Mesenchymal stem cell (in vitro differentiated cells and primary cell): ENCODE measurements around the gene OST4.
A peak's percentile ranks its signal among the peaks of the same experiment; 100 is the strongest.
"Not testable (repeated sequence)": the region's sequence is repeated elsewhere in the genome, so short reads cannot be mapped to it uniquely, and the experiment has no call there.

Experiments used
- DNase-seq: peaks from one replicate; pipeline ENCODE4 v3.0.0-alpha.2; 2013
- H2AFZ ChIP-seq: one replicate; pipeline ENCODE4 v1.6.1; 2013; ENCODE audit warnings: low read depth, mild to moderate bottlenecking, control low read depth, inconsistent platforms, low read length, moderate library complexity
- H2AK5ac ChIP-seq: 2 replicates; pipeline ENCODE4 v1.6.1; 2013; ENCODE audit warnings: low read length, moderate library complexity, mild to moderate bottlenecking, inconsistent platforms; ENCODE audit not compliant: severe bottlenecking
- H2BK120ac ChIP-seq: one replicate; pipeline ENCODE4 v1.6.1; 2013; ENCODE audit warnings: low read depth, mild to moderate bottlenecking, inconsistent platforms, low read length, moderate library complexity
- H2BK12ac ChIP-seq, 2 experiments: one replicate each; pipeline ENCODE4 v1.6.1; 2013; ENCODE audit warnings: inconsistent platforms in 2 of 2, low read length in 2 of 2, mild to moderate bottlenecking in 2 of 2, moderate library complexity in 2 of 2, control low read depth in 1 of 2
- H2BK15ac ChIP-seq: one replicate; pipeline ENCODE4 v1.6.1; 2013; ENCODE audit warnings: mild to moderate bottlenecking, low read depth, inconsistent platforms; ENCODE audit not compliant: poor library complexity, severe bottlenecking
- H2BK5ac ChIP-seq: 2 replicates; pipeline ENCODE4 v1.6.1; 2013; ENCODE audit warnings: low read depth, mild to moderate bottlenecking, low read length, control low read depth, inconsistent platforms; ENCODE audit not compliant: poor library complexity, severe bottlenecking
- H3K14ac ChIP-seq, 2 experiments: one replicate each; pipeline ENCODE4 v1.6.1; 2013; ENCODE audit warnings: inconsistent platforms in 2 of 2, low read length in 2 of 2, control low read depth in 1 of 2, mild to moderate bottlenecking in 1 of 2, moderate library complexity in 1 of 2
- H3K18ac ChIP-seq, 2 experiments: one replicate each; pipeline ENCODE4 v1.6.1; 2013; ENCODE audit warnings: inconsistent platforms in 2 of 2, low read length in 2 of 2, control low read depth in 1 of 2, low read depth in 1 of 2, mild to moderate bottlenecking in 1 of 2
- H3K23ac ChIP-seq, 2 experiments: one replicate each; pipeline ENCODE4 v1.6.1; 2013; ENCODE audit warnings: inconsistent platforms in 2 of 2, low read length in 2 of 2, mild to moderate bottlenecking in 2 of 2, moderate library complexity in 2 of 2, control low read depth in 1 of 2
- H3K27ac ChIP-seq: 2 replicates; pipeline ENCODE4 v1.5.1; 2013; ENCODE audit warnings: mild to moderate bottlenecking, moderate library complexity, low read length, control low read depth, inconsistent platforms; ENCODE audit not compliant: poor library complexity, severe bottlenecking
- H3K27me3 ChIP-seq, 2 experiments: 2 replicates each; pipeline versions ENCODE4 v1.6.1 to v1.7.0; 2013; ENCODE audit warnings: low read length in 2 of 2, mild to moderate bottlenecking in 2 of 2, moderate library complexity in 2 of 2, control low read depth in 1 of 2, inconsistent platforms in 1 of 2; ENCODE audit not compliant: control insufficient read depth in 1 of 2, insufficient read depth in 1 of 2
- H3K36me3 ChIP-seq, 2 experiments: 2 replicates each; pipeline versions ENCODE4 v1.6.1 to v1.7.0; 2013; ENCODE audit warnings: low read length in 2 of 2, control low read depth in 1 of 2, inconsistent platforms in 1 of 2, low read depth in 1 of 2, mild to moderate bottlenecking in 1 of 2; ENCODE audit not compliant: insufficient read depth in 2 of 2, control insufficient read depth in 1 of 2
- H3K4ac ChIP-seq, 2 experiments: one replicate each; pipeline ENCODE4 v1.6.1; 2013; ENCODE audit warnings: inconsistent platforms in 2 of 2, low read length in 2 of 2, mild to moderate bottlenecking in 2 of 2, moderate library complexity in 2 of 2, control low read depth in 1 of 2, low read depth in 1 of 2
- H3K4me1 ChIP-seq: 2 replicates; pipeline ENCODE4 v1.6.1; 2013; ENCODE audit warnings: low read depth, low read length, control low read depth; ENCODE audit not compliant: control insufficient read depth, insufficient read depth
- H3K4me2 ChIP-seq: 2 replicates; pipeline ENCODE4 v1.6.1; 2013; ENCODE audit warnings: low read length, mild to moderate bottlenecking, inconsistent platforms; ENCODE audit not compliant: poor library complexity, severe bottlenecking
- H3K4me3 ChIP-seq, 2 experiments: 2 replicates each; pipeline versions ENCODE4 v1.5.1 to v1.7.0; 2013; ENCODE audit warnings: low read length in 2 of 2, mild to moderate bottlenecking in 2 of 2, control low read depth in 1 of 2, low read depth in 1 of 2; ENCODE audit not compliant: insufficient read depth in 1 of 2
- H3K79me1 ChIP-seq: replicated peaks from 2 replicates; pipeline ENCODE4 v1.6.1; 2013; ENCODE audit warnings: mild to moderate bottlenecking, control low read depth, low read length, inconsistent platforms; ENCODE audit not compliant: poor library complexity, severe bottlenecking
- H3K9ac ChIP-seq: 2 replicates; pipeline ENCODE4 v1.7.0; 2013; ENCODE audit warnings: mild to moderate bottlenecking, low read length, moderate library complexity
- H3K9me3 ChIP-seq: 2 replicates; pipeline ENCODE4 v1.7.0; 2013; ENCODE audit warnings: mild to moderate bottlenecking, low read length; ENCODE audit not compliant: control insufficient read depth
- H4K8ac ChIP-seq: one replicate; pipeline ENCODE4 v1.6.1; 2013; ENCODE audit warnings: inconsistent platforms, mild to moderate bottlenecking, low read length, moderate library complexity
- H4K91ac ChIP-seq: one replicate; pipeline ENCODE4 v1.6.1; 2013; ENCODE audit warnings: mild to moderate bottlenecking, low read length, inconsistent platforms
- WGBS: methylation state at CpG from one replicate; pipeline ENCODE4 v1.1.7; 2013; ENCODE audit warnings: mixed read lengths; 5-methylcytosine and 5-hydroxymethylcytosine counted together

OST4 gene

GRCh38 chr2:27076323-27076722, 4.9 kb upstream of the OST4 start:
- Histone ChIP-seq H3K79me1 (no peaks in the 10 kb centered on the region), H3K9ac (no peak overlapping the region), H3K14ac (no peak overlapping the region), H2BK15ac (peak overlapping the region; percentile 33), H3K4me3 (no peak overlapping the region), H4K8ac (no peak overlapping the region), H2AFZ (no peak overlapping the region), H3K4ac (no peak overlapping the region), H3K18ac (peak overlapping the region in 1 of 2 experiments; percentile 70), H3K4me2 (no peak overlapping the region), H3K9me3 (no peaks in the 10 kb centered on the region), H3K36me3 (peaks cover 0 to under 1% of the 10 kb centered on the region in 2 experiments), H3K27ac (no peak overlapping the region), H2BK12ac (peak overlapping the region; percentile 78 to 86), H3K23ac (no peak overlapping the region), H3K27me3 (no peaks in the 10 kb centered on the region), H2AK5ac (no peak overlapping the region), H2BK120ac (no peak overlapping the region), H3K4me1 (peaks cover 24% of the 10 kb centered on the region), H2BK5ac (no peak overlapping the region), H4K91ac (peak overlapping the region; percentile 70)
- no peak for DNase-seq
- 94% methylated on average over 4 of the region's 4 CpGs for WGBS

GRCh38 chr2:27075566-27075871, 4.1 kb upstream of the OST4 start:
- WGBS, result 77% methylated on average over 6 of the region's 6 CpGs
- not testable (repeated sequence) for H2AK5ac ChIP-seq, H2AFZ ChIP-seq, H4K8ac ChIP-seq, H3K4ac ChIP-seq, H3K27me3 ChIP-seq, H3K23ac ChIP-seq, DNase-seq, H4K91ac ChIP-seq, H3K27ac ChIP-seq, H3K4me3 ChIP-seq, H3K14ac ChIP-seq, H3K9ac ChIP-seq, H2BK15ac ChIP-seq, H3K36me3 ChIP-seq, H3K9me3 ChIP-seq, H3K79me1 ChIP-seq, H2BK5ac ChIP-seq, H3K4me2 ChIP-seq
- peaks cover 19% of the 10 kb centered on the region for H3K4me1 ChIP-seq
- peak overlapping the region; percentile 8 to 86 for H2BK12ac ChIP-seq
- H3K18ac ChIP-seq, result peak overlapping the region in 1 of 2 experiments; percentile 70
- peak overlapping the region; percentile 39 for H2BK120ac ChIP-seq

- Histone ChIP-seq H3K36me3 (peaks cover under 1 to 6% of the 10 kb centered on the region in 2 experiments), H2BK5ac (no peak overlapping the region)
These were observed 3.5 kb upstream of the OST4 start for GRCh38 chr2:27074738-27075565.

GRCh38 chr2:27073782-27074181, 2.3 kb upstream of the OST4 start:
- peaks cover 11 to 18% of the 10 kb centered on the region in 2 experiments for H3K36me3 ChIP-seq
- H2AFZ ChIP-seq, result no peak overlapping the region
- peak overlapping the region; percentile 25 for H4K91ac ChIP-seq
- no peak overlapping the region for H3K23ac ChIP-seq
- peak overlapping the region; percentile 30 for H2BK120ac ChIP-seq
- peaks cover 7% of the 10 kb centered on the region for H3K79me1 ChIP-seq
- 88% methylated on average over 2 of the region's 2 CpGs for WGBS
- H3K18ac ChIP-seq, result peak overlapping the region; percentile 30 to 34
- peak overlapping the region; percentile 61 to 76 for H2BK12ac ChIP-seq
- H3K9ac ChIP-seq, result peak overlapping the region; percentile 7
- H3K9me3 ChIP-seq, result no peaks in the 10 kb centered on the region
- H3K14ac ChIP-seq, result no peak overlapping the region
- H4K8ac ChIP-seq, result no peak overlapping the region
- peak overlapping the region; percentile 97 for H2BK15ac ChIP-seq
- H2BK5ac ChIP-seq, result no peak overlapping the region
- no peak overlapping the region for H2AK5ac ChIP-seq
- no peak overlapping the region for H3K4me2 ChIP-seq
- H3K4me3 ChIP-seq, result no peak overlapping the region
- no peaks in the 10 kb centered on the region for H3K27me3 ChIP-seq
- DNase-seq, result no peak
- H3K4ac ChIP-seq, result peak overlapping the region in 1 of 2 experiments; percentile 52
- peaks cover 27% of the 10 kb centered on the region for H3K4me1 ChIP-seq
- H3K27ac ChIP-seq, result no peak overlapping the region

More at GRCh38 chr2:27074738-27075565, 3.5 kb upstream of the OST4 start:
- H3K23ac ChIP-seq, result no peak overlapping the region
- H2AK5ac ChIP-seq, result no peak overlapping the region
- H3K4me2 ChIP-seq, result no peak overlapping the region
- peak overlapping the region; percentile 39 for H2BK120ac ChIP-seq
- peak; percentile 74 for DNase-seq
- no peak overlapping the region for H3K9ac ChIP-seq
- H3K4me1 ChIP-seq, result peaks cover 17% of the 10 kb centered on the region
- H4K8ac ChIP-seq, result peak overlapping the region; percentile 53
- H3K27ac ChIP-seq, result no peak overlapping the region
- H3K14ac ChIP-seq, result no peak overlapping the region
- no peak overlapping the region for H3K4me3 ChIP-seq
- H3K18ac ChIP-seq, result peak overlapping the region; percentile 58 to 75
- H3K27me3 ChIP-seq, result no peaks in the 10 kb centered on the region
- peak overlapping the region; percentile 80 for H4K91ac ChIP-seq
- peak overlapping the region; percentile 73 for H2BK15ac ChIP-seq
- WGBS, result 54% methylated on average over 4 of the region's 4 CpGs
- peak overlapping the region; percentile 28 to 95 for H2BK12ac ChIP-seq
- H3K4ac ChIP-seq, result peak overlapping the region; percentile 79 to 84
- H3K79me1 ChIP-seq, result no peaks in the 10 kb centered on the region
- no peaks in the 10 kb centered on the region for H3K9me3 ChIP-seq
- no peak overlapping the region for H2AFZ ChIP-seq
